HG03196 (cell line): Measurements from ENCODE around the gene CCDC148.

Experiments
- ATAC-seq: cut with Tn5 transposase; IDR thresholded peaks from one replicate; pipeline ENCODE4 v1.9.1; 2021; ENCODE audit not compliant: unreplicated experiment

CCDC148 gene

DNA sequence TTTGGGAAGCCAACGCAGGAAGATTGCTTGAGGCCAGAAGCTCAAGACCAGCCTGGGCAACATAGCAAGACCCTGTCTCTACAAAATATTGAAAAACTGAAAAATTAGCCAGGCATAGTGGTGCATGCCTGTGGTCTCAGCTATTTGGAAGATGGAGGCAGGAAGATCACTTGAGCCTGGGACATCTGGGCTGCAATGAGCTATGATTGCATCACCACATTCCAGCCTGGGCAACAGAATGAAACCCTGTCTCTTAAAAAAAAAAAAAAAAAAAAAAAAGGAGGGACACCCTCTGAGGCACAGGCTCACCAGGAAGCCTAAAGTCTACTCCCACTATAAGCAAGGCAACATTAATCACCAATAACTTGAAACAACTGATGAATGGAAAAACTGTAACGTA is 151.1 kb downstream of the CCDC148 start:
- ATAC-seq: no peak

DNA sequence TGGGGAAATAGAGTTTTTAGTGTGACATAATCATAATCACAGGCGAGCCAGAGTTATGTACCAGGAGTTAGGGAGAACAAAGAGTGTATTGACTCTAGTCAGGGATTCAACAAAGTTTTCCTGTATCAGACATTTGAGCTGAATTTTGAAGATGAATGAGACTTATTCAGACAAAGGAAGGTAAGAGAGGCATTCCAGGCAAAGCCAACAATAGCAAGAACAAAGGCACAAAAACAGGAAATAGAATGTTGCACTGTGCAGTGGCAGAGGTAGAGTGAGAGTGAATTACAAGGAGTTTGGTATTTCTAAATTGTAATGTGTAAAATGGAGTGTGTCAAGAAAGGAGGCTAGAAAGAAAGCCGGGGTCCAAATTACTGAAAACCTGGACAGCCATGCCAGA is 156.2 kb downstream of the CCDC148 start:
- ATAC-seq: no peak

DNA sequence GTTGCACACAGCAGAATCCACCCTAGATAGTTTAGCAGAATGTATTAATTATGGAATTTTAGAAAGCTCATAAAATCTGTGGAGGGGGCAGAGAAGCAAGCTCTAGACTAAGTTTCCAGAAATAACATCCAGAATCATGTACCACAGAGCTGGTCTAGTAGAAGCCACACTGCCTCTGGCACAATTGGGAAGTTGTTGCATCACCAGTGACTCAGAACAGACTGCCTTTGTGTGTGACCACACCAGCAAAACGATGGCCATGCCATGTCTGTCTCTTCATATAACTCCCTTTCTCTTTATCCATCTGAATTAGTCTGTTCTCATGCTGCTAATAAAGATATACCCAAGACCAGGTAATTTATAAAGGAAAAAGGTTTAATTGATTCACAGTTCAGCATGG is 158.9 kb downstream of the CCDC148 start:
- no peak for ATAC-seq

DNA sequence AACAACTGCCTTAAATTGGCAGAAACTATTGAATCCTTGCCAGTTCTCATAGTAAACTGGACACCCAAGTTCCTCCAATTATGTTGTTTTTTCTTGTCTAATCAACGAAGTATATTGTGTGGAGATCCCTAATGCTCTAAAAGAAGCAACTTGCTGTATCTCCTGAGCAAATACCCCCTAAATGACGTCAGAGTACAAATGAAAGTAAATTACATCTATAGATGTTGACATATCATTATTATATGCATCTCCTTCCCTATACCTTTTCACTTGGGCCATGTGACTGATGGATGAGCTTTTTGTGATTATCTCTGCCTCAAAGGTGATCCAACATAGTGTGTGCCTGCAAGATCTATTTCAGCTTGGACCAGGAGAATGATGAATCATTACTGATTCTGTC is 159.4 kb downstream of the CCDC148 start:
- ATAC-seq: no peak

DNA sequence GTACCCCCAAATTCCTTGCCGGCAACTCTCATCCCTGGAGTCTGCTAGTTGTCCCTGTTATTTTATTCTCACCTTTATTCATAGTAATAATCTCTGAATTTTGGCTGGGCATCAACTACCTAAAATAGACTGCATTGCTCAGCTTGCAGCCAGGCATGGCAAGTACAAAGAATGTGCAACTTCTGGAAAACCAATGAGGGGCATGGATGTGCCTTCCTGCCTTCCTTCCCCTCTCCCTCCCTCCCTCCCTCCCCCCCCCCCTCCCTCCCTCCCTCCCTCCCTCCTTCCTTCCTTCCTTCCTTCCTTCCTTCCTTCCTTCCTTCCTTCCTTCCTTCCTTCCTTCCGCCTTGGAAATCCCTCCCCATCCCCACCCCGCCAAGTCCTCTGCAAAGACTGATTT is 162.8 kb downstream of the CCDC148 start:
- no peak for ATAC-seq

DNA sequence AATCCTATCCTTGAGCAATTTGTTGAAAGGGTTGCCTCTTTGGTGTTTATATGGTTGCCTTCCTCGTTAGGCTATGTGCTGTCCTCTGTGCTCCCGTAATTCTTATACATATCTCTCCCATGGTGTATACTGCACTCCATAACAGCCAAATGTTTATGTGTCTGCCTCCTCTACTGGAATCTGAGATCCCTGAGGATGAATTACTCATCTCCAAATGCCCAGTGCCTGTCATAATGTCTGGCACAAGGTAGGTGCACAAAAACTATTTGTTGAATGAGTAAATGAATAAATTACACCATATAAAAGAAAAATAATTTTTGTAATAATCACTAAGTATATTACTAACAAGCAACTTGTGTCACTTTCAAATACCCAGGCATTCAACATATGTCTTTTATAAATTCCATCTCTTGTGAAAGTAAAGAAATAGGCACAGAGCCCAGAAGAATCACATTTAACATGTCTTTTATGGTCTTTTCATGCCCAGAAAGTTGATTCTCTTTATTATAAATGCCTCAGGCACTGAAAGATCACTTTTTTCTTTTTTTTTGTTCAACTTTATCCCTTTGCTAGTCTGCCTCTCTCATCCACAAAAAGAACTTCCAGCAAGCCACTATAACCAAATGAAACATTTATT is 164.9 kb downstream of the CCDC148 start:
- ATAC-seq: no peak

DNA sequence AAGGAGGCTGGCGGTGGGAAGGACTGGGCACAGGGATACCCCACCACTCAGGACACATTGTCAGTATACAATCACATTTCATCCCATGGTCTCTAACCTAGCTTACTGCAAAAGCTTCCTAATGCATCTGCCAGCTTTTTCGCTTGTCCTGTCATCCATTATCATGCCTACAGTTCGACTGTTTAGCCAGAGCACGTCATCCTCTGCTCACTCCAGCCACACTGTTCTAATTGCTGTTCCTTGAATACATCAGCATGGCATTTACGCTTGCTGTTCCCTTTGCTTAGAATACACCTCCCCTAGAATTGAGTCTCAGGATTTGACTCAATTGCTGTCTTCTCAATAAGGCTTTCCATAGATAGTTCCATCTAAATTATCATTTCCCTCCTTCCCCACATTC is 166.3 kb downstream of the CCDC148 start:
- ATAC-seq: no peak

DNA sequence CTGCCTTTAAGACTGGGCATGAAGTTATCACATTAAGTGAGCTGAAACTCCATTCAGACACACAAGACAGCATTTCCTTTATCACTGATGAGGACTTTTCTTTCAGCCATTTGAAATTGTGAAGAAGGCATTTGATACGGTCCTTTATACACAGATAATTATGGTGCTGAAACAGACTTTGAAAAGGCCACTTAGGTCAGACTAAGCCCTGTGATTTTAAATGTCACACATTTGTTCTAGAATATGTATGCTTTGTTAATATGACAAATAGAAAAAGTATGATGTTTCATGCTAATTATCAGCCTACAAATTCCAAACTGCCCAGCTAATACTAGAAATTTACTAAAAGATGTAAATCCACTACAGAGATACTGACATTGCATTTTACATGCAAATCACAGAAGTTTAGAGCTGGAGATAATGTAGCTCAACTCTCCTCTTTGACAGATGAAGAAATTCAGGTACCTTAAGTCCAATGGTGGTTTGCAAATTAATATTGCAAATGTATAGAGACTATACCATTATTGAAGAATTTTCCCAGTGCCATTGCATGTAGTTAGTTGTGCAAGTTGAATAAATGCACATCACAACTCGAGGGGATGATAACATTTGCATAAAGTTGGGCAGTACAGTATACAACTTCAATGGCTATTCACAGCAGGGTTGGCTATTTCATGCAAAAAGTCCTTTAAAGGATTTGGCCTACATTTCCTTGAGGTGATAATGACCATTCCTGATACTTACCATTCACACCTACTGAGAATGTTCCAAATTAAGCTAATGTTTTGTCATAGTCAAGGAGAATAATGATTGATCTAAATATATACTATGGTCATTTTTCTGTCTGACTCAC is 179.7 kb downstream of the CCDC148 start:
- no peak for ATAC-seq

DNA sequence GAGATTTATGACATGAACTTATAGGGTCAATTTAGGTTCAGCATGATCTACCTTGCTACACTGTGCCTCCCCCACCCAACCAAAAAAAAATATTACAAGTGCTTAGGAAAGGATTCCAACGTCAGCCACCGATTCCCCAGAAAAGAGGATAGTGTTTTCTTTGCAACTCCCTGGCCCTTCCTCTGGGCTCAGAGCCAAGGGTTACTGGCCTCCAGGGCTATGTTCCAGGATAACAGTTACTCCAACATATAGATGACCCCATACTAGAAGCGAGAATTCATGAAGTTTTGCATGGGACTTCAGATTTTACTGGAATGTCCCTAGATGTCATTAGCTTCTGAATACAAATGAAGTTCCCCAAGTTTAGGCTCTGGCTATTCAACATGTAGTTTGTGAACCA is 182.8 kb downstream of the CCDC148 start:
- no peak for ATAC-seq

DNA sequence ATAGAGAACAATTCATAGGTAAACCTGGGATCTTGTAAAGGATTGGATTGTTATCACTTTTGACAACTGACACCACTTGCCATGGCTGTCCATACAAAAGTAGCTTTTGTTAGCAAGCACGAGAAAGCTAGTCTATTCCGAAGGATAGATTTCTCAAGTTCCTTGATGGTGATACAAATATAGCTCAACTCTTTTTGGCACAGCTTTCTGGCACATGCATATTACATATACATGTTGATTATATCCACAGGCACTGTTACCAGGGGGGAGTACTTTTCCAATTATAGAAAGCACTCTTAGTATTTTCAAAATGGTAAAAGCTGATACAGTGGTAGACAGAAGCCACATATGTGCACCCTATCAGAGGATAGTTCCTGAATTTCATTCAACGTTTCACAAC is 186.0 kb downstream of the CCDC148 start:
- ATAC-seq: no peak

DNA sequence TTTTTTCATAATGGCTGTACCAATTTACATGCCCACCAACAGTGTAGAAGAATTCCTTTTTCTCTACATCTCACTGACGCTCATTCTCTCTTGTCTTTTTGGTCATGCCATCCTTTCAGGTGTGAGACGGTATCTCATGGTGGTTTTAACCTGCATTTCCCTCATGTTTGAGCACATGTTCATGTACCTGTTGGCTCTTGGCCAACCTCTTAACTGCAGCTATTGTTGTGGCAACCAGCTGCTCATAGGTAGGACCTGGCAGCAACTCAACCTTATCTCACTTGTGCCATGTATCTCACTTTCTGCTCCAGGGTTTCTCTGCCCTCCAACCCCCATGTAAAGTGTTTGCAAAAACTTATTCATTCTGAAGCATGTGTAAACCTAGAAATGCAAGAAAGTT is 187.4 kb downstream of the CCDC148 start:
- ATAC-seq: no peak

DNA sequence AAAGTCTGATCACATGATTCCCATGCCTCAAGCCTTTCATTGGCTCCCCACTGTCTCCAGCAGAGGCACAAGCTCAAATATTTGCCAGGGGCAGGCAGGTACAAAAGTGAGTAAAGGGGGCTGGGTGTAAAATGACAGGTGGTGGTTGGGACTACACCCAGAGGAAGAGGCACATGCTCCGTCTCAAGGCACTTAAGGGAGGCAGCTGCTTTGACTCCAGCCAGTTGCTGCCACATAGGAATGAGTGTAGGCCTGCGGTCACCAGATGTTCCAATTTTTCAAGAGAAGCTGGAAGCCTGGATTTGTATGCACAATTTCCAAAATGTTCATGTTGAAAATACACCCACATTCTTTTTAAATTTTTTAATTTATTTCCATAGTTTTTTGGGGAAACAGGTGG is 190.4 kb downstream of the CCDC148 start:
- no peak for ATAC-seq

DNA sequence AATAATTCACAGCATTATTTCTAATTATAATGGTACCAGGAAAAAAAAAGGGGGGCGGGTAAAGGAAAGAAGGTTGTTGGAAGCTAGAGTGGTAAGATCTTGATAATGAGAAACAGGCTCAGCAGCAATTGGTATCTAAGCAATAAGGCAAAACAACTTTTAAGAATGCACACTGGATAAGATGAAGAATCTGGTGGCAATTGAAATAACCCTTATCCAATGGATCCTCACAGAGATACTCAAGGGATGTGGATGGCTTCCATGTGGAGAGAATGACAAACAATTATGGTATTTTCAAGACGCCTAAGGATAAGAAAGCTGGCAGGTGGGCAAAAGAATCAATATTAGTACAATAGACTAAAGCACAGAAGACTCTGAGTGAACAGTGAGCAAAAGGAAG is 201.3 kb downstream of the CCDC148 start:
- no peak for ATAC-seq

DNA sequence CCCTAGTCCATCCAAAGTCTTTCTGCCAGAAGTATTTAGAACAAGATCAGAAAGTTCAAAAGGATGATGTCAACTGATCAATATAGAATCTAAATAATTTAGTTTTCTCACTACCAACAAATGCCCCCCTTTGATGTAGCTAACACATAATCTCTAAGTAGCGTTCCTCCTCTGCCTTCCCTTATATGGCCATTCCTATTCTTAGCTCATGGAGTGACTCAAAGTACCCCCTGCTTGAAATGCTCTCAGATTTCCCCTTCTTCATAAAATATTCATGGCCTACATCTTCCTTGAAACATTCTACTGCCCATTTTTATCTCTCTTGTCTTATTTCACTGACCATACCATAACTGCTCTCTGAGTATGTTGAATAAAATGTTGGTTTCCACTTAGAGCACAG is 203.4 kb downstream of the CCDC148 start:
- no peak for ATAC-seq

DNA sequence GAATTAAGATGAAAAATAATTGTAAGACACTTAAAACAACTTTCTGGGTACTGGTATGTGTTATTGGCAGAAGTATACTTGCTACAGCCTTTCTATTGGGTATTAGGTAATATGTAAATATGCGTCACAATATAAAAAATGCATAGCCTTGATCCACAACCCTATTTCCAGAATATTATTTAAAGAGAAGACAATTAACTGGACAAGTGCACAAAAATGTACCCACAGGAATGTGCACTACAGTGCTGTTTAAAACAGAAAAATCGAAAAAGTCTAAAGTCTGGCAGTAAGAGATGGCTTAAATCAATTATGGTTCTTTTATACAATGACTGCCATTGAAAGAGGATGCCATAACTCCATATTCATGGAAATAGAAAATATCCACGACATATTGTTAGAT is 205.2 kb downstream of the CCDC148 start:
- no peak for ATAC-seq

DNA sequence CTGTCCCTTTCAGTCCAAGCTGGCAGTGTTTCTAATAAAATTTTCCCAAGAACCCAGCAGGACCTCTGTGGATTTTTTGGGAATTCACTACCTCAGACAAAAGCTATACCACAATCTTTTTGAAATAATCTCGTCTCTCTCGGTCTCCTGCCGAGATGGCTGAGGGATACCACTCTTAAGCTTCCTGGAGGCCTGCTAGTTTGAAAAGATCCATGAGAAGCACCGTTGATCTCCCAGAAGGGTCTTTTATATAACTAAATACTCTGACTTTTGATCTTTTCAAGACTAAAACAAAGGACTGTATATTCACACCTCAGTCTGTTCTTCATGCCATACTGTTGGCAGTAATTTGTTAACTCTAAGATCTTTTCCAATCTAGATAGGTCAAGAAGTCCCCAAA is 213.2 kb downstream of the CCDC148 start:
- ATAC-seq: no peak

DNA sequence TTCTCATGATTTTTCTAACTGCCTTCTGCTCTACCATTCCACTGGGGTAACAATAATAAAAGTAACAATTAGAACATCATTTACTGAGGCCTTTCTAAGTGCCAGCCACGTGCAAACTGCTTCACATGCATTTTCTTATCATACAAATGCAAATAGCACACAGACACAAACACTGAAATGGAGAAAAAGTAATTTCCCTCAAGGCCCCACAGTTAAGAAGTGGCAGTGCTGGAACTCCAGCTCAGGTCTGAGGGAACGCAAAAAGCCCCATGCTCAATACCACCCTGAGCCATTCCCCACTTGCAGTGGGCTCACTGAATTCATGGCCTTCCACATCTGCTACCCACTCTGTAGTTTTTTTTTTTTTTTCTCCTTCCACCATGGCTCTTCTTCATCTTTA is 214.3 kb downstream of the CCDC148 start:
- no peak for ATAC-seq

DNA sequence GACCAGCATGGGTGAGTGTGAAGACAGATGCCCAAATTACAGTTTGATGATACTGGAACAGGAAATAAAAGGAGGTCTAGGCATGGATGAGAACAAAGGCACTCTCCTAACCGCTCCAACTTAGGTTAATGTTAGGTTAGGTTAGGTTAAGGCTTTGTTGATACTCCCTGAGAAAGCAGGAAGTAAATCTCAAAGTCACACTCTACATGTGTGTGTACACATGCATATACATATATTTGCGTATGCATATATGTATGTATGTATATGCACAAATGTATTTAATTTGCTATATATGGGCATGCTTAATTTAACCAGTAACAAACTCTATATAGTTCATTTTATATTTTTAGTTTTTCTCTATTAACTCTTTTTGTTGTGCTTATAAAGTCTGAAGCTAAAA is 215.6 kb downstream of the CCDC148 start:
- no peak for ATAC-seq

DNA sequence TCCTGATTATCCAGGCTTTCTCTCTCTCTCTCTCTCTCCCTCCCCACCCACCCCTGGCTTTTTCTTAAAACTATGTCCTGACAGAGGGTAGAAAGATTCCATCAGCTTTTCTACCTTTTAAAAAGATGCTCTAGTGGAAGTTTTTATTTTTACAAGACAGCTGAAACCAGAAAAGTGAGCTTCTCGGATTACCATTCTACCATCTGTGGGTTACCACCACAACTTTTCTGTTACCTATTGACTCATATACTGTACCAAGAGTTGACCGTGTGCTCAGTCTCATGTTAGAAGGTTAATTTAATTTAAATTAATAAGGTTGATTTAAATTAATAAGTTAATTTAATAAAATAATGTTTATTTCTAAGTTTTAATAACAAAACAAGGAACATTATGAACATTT is 217.3 kb downstream of the CCDC148 start:
- no peak for ATAC-seq

DNA sequence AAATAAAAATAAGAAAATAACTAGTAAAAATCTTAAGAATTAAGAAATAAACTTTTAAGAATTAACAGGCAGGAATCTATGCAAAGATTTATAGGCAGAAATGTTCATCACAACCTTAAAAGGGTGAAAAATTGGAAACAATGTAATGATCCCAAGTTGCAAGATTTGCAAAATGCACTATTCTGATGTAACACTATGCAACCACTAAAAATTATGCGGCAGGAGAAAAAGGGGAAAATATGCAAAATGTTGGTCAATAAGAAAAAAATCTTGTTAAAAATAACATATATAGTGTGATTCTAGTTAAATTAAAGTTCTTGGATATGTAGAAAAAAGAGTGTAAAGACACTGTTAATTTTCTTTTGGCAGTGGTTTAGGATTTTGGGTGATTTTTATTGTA is 222.1 kb downstream of the CCDC148 start:
- no peak for ATAC-seq

DNA sequence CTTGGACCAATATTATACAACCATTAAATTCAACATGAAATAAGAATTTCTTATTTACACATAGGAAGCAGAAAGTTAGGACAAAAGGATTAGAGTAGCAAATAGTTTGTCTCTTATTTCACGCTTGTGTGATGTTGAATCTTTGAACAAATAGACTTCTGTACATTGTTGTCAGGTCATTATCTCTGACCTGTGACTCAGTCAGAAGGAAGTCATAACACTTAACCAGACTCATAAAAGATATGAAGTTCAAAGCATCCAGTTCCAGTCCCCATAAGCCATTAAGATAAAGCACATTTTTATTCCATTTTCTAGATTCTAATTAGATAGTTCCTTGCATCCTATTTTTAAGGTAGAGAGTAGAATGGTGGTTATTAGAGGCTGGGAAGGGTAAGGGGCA is 224.1 kb downstream of the CCDC148 start:
- no peak for ATAC-seq

DNA sequence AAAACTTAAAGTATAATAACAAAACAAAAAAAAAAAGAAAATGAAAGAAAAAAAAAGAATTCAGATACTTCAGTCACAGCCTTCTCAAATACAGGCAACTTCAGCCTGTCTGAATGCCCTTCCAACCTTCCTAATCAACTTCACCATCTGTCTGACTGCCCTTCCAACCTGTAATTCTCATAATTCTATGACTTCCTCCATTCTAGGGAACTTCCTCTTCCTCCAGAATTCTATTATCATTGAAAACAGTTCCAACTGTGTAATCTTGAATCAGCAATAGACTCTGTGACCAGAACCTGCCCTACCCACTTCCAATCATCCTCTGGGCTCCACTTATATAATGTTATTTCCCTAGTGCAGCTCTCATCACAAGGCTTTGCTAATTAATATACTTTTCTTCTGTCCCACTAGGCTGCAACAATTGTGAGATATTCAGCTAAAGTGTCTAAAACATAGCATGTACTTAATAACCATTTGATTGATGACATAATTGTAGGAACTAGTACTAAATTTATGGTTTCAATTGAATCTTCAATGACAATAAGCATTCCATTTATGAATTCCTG is 227.5 kb downstream of the CCDC148 start:
- no peak for ATAC-seq
